GM19455 (cell line): ENCODE results near the gene CLINT1.

Experiments
- ATAC-seq: cut with Tn5 transposase; IDR thresholded peaks from one replicate; pipeline ENCODE4 v1.9.1; 2021; ENCODE audit not compliant: unreplicated experiment

Gene CLINT1

DNA sequence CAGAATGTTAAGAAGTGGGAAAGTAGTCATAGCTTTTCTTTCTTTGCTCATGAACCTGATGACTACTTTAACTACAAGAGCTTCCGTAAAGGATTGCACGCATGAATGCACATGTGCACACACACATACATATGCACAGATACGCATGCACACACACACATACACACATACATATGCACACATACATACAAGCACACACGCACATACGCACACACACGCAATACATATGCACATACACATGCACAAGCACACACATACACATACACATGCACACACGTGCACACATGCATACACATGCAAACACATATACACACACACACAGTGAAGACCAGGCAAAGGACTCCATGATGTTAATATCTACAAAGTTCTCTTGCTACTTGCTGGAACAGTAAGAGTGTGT is 92.5 kb downstream of the CLINT1 start:
- no peak for ATAC-seq

DNA sequence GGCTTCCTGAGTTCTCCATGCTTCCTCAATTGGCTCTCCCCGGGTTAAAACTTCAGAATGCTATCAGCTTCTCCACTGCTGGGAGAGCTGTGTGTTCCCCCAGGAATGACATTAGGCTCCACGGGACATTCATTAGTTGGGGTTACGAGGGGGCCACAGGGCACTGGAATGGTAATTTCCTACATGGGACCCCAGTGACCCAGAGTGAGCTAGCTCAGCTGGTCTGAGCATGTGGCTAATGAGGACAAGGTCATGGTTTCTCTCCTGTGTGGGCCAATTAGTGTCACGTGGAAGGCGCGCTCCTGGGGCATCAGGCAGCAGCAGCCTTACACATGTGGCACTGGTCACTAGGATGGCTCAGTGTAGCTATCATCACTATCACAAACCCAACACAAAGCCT is 94.4 kb downstream of the CLINT1 start:
- ATAC-seq: no peak

DNA sequence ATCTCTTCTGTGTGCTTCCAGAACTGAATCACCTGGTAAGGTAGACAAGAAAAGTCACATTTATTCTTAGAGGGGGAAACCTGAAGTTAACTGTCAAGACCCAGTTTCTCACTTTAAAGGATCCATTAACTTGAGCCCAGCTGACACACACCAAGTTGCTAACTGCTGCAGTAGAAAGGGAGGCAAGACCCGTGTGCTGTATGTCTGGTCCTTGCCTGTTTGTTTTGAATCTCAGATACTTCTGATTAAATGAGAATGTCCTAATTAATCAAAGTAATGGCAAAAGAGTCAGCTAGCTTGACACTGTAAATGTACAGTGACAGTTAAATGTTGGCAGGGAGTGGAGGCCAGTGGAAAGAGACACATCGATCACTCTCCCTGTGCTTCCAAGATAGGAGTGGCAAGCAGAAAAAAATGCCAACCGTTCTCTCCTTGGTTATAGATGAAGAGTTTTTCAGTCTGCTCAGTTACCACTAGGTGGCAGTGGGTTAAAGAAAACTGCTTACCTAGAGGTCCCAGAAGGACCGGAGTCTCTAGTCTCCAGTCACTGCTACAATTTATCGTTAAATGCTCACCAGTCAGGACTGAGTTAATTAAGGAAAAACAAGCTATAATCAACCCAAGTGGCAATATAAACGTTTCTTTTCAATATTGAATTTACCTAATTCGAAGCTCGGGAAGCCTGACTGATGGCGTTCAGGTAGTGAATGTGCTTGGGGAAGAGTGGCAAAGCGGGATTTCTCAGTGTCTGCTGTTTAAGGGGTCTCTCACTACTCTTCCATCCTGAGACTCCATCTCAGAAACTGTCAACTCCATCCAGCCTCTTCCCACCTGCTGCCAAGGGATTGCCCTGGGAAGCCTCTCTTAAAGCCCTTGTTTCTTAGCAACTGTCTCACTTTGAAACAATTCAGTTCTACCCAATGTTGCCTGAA is 97.0 kb downstream of the CLINT1 start:
- ATAC-seq: peak; percentile 85

DNA sequence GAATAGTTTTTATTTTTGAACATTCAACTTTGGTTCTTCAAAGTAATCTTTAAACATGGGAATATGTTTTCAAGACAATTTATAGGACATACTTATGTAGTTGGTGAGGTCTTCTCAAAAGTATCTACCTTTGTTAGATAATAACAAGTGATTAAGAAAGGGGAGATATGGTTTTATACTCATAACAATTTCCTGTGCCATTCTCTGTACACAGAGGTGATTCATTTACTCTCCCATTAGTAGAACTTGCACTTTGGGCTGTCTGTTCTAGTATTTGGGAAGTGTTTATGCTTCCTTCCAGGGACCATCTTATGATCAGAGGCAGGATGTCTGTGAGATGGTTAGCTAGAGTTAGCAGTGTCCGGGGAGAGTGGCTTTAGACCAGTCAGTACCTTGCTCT is 100.2 kb downstream of the CLINT1 start:
- ATAC-seq: no peak

DNA sequence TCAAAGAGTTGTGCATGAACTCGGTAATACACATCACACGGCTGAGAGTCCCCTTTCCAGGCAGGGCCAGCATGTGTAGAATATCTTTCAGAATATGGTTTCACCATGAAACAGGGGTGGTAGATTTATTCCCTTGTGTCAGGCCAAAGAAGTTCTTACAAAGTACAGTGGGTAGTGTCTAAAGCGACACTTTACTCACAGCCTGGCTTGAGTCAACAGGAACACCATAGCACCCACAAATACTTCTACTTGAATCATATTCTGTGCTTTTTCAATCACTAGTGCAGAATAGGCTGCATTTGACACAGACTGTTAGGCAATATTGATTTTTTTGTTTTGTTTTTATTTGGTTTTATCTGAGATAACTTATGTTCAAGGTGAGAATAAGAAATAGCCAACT is 102.8 kb downstream of the CLINT1 start:
- ATAC-seq: no peak

DNA sequence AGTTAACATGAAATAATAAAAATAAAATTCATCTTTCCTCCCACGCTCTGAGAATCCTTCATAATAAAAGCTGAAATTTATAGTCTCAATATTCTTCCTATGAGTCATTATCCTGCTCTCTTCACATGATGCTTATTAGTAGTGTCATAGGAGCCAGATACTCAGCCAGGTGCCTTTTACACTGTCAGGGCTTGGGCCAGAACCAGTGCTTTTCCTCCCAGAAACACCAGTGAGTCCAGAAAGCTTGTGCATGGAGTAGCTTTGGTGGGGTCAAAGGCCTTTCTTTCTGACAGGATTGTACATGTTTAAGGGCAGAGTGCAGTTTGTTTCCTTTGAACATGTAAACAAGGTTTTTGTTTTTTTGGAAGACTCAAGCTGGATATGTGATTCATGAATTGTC is 108.6 kb downstream of the CLINT1 start:
- ATAC-seq: no peak

DNA sequence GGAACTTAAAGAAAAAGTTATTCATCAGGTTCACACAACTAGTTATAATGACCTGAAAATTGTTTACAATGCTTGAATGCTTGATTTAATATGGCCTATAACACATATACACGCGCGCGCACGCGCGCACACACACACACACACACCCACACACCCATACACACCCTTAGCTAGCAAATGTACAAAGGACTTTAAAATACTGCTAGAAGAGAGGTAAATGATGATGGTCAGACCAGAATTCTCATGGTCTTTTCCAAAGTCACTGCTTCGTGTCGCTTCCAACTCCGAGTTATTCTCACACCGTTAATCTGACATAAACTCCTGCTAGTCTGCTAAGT is 109.5 kb downstream of the CLINT1 start:
- no peak for ATAC-seq

DNA sequence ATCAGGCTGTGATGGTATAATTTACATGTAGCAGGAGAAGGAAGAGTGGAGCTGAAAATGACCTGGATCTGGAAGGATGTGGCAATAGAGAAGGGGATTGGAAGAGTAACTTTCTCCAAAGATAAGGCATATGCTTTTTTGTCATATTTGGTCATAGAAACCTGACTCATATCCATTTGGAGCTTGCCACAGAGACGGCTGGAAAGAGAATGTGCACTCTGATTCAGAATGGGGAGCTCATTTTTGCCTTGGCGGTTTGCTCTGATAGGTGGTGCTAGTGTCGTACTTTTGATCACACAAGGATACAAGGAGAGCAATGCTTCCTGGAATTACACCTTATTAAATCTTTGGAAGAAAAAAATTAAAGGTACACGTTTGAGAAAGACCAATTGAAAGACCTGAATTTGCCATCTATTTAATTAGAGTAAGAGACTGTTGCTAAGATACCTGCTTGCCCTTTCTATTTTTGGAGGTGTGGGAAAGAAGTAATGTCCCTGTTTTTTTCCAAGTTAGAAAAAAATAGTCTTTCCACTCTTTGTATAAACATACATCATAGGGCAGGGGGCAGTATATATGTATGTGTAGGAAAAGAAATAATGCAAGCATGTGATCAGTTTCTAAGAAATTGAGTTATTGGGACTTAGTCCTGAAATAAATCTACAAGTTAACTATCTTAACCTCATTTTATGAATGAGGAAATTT is 110.0 kb downstream of the CLINT1 start:
- ATAC-seq: no peak

DNA sequence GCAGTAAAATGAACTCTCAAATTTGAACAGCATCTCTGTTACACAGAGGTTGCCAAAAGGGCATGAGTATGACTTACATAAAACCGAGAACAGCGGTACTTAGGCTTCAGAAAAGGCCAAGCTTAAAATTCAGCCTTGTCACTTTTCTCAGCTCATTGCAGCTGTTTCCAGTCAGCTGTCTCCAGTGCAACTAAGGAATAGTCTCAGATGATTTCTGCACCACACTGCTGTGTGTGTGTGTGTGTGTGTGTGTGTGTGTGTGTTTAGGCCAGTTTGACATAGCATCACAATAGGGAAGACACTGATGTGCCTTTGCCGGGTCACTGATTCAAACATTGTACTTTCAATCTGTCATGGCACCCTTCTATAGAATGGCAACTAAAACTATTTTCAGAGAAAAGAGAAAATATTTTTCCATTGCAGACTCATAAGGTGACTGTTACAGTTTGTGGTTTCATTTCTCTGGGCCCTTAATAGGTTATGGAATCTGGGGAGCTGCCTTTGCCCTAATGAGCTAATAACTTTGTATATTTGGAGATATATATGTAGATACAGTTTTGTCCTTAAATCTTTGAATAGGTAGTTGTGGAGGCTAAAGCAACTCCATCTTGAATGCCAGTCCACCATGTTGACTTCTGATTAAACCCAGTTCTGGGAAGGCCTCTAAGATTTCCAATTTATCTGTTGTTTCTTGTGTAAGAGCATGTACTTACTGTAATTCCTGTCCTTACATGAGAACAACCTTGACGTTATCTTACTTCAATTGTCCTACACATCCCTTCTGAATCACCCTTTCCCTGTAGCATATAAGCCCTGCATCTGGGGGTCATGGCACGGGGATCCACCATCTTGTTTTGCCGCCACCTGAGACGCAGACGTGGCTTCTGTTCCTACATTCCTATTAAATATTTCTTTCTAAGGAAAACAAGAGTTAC is 110.9 kb downstream of the CLINT1 start:
- no peak for ATAC-seq

DNA sequence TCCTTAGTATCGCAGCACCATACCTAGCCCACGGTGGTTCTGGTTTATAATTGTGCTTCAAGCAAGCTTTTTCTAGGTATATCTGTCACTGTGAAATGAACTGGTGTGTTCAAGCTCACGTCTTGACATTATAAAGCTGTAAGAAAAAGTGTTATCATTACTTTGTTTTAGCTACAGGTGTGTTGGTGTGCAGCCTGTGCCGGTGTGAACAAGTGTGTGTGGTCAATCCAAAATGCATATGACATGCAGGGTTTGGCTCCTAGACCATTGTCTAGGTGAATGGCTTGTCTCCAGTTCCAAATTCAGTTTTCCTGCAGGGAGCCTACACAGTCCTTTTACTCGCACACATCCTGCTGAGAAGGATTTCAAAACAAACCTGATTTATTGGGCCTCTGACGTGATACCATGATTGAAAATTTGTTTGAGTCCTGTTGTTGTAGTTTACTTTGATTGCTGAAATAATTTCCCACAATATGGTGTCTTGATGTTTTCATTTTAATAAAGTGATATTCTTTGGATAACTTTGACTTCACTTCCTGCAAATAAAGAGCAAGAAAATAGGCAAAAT is 111.7 kb downstream of the CLINT1 start:
- ATAC-seq: no peak

DNA sequence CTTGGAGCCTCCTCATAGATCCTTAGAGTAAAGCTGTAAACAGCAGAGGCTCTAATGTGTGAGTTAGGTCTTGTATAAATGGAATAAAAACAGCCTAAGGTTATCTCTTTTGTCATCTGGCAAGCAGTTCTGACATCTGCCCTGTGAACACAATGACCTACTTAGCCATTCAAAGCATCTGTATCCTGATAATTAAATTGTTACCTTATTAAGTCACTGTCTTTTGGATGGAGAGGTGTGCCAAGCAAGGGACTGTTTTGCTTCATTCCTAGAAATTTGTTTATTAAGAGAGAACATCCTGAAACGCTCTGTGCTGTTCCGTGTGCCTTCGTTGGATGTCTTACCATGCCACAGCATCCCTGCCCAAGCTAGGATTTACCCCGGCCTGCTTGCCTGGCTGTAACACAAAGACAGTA is 113.9 kb downstream of the CLINT1 start:
- ATAC-seq: no peak

DNA sequence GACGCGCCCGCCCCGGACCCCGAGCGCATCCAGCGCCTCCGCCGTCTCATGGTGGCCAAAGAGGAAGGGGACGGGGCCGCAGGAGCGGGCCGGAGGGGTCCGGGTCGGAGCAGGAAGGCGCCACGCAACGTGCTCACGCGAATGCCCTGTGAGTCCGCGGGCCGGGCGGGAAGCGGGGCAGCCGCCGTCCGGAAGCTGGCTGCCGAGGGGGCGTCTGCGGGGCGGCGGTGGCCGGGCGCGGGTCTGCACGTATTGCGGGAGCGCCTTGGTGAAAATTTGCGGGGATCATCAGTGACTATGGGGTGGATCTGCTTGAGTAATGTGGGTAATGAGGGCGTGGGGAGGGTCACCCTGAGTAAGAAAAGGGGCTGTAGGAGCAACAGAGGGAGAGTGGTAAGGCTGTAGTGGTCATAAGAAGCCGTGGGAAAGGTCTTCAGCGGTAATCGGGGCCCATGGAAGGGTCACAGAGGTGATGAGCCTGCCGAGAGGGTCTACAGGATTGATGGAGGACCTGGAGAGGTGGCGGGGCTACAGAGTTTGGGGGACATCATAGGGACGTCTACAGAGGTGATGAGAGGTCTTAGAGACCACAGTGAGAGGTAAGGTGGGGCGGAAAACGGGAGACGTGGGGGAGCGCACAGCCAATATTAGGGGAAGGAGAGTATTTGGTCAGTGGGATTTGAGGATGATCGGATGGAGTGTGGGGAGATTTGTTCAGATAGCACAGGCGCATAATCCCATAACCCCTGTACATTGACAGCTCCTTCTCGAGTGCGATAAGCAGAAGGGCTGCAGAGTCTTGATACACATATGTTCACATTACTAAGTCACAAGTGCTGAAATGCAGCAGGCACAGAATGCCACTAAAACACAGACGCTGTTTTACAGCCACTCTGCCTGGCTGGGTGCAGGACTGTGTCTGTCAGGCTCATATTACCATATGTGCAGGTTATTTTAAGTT is 114.6 kb downstream of the CLINT1 start:
- ATAC-seq: no peak

DNA sequence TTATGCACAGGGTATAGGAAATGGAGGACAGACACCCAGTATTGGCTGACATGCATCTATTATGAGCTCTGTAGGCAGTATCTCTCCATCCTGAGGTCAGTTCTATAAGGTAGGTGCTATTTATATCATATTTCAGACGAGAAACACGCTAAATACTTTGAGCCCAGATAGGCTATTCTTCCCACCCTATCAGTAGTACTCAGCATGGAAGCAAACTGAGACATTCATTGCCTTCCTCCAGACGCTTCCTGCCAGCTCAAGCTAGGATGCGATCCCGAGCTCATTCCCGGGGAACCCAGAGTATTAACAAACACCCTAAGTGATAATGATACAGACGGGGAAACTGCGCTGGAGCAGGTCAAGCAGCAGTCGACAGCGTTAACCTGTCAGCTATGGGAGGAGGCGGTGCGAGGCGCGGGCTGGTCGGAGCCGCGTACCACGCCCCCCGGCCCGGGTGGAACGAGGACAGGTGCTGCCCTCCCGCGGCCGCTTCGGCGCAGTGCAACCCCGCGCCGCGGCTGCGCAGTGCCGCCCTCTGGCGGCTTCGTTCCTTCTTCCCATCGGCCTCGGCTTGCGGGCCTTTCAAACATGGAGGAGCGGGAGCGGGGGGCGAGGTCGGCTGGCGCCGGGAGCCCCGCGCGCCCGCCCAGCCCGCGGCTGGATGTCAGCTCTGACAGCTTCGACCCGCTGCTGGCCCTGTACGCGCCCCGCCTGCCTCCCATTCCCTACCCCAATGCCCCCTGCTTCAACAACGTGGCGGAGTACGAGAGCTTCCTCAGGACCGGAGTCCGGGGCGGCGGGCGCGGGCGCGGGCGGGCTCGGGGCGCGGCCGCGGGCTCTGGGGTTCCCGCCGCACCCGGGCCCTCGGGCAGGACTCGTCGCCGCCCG is 115.5 kb downstream of the CLINT1 start, which contains the start of gene LSM11:
Gene LSM11, plus strand, starts transcription at position 550 of the 888 bp plus-strand sequence. Its CDS starts 39 bp downstream, at position 589.
- peak; percentile 94 for ATAC-seq

DNA sequence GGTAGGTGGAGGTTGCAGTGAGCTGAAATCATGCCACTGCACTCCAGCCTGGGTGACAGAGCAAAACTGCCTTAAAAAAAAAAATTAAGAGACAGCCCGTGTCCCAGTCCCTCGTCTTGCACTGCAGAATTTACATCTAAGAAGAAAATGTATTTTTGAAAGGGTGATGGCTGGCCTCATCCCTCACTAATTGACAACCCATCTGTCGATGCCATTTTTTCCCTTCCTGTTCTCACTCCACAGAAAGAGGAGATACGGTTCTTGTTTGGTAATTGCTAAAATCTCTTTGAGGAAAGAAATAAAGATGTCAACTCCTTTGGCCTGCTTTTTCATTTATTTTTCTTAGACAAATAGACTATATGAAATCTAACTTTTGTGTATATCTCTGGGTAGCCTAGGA is 117.8 kb downstream of the CLINT1 start:
- no peak for ATAC-seq

DNA sequence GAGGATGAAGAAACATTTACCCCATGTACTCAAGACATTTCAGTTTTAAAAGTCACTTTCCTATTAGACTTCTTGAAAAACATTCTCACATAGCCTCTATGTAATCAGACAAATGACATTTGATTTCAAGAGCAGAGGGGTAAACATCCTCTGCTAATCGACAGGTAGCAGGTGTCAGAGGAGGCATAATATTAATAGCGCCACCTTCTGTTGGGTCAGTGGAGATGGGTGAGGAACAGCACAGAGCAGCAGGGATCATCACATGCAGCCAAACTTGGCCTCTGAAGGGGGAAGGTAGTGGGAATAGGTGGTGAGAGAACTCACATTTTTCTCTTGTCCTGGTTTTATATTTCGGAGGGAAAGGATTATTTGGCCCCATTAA is 118.7 kb downstream of the CLINT1 start:
- ATAC-seq: no peak

DNA sequence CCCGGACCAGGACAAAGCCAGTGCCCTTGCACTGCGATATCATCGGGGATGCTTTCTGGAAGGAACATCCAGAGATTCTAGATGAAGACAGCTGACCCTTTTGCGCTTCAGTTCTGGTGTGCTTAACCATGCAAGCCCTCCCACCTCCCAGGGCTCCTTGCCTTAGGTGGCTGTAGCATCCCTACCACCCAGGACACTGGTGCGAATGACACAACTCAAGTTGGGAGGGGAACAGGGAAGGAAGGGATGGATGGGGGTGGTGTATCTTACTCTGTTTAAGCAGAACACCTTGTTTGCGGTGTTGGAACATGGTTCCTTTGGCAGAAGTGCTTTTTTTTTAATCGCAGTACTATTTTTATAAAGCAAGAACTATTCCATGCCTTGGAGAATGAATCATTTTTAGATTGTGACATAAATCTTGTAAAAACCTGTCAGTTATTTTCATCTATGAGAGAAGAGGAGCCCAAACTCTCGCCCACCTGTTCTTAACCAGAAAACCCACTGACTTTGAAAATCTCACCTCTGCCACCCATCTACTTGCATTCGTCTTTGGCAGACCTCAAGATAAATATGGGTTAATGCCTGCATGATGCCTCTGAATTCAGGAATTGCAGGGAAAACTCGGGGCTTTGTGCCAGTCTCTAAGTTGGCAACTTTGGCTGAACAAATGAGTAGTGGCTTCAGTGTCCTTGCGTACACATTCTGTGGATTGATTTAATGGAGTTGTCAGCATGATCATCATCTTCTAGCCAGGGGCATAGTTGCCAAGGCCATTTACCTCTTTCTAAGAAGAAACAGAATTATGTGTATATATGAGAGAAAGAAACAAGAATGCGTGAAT is 119.3 kb downstream of the CLINT1 start:
- no peak for ATAC-seq

DNA sequence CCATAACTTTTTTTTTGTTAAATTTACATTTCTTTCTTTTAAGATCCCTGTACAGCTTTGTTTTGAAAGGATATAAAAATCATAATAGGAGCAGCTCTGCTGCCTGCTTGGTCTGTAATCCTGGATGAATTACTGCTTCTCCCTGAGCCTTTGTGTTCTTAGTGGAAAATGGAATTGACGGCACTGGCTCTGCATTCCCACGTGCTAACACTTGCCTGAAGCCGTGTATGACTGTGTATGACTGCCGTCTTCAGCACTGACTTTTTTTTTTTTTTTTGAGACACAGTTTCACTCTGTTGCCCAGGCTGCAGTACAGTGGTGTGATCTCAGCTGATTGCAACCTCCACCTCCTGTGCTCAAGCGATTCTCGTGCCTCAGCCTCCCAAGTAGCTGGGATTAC is 123.0 kb downstream of the CLINT1 start:
- no peak for ATAC-seq
